ENCODE results near the gene POLR2C. TPM values are rescaled to one million over a fixed set of nuclear protein-coding genes. Genes with fewer than 3 reads are reported as not detected.

Gene POLR2C
- total RNA-seq, 1 donor from 2014 or later = 56.6 TPM

DNA sequence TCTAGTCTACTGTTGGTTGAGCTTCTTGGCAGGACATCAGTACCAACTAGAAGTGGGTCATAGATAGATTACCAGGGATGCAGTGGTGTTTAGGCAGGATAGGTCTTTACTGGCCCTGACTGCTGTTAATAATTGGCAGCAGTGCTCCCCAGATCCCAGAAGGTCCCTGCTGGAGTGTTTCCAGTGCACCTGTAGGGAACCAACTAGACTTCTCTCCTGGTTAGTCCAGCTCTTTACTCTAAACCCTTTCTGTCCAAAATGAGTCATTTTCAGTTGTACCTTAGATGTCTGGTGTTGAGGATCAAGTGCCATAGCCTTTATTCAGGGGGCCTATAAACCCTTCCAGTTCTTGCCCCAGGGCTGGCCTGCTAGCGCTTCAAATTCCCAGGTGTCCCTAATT lies 8.7 kb downstream of the POLR2C start:
- DNase-seq = no peak
- ChIA-PET CTCF (interaction anchor here (1.1 kb wide), 1 partner anchor 9 kb away, joined by 5 read pairs; the partner anchor contains the start of gene POLR2C), POLR2A (interaction anchor here (1.2 kb wide), 1 partner anchor 9 kb away, joined by 7 read pairs; the partner anchor contains the start of gene POLR2C)
- Mint-ChIP-seq H3K4me3 (no peak overlapping the region), H3K9me3 (no peaks in the 10 kb centered on the region), H3K36me3 (ENCODE audit: low read depth) (peaks cover 57% of the 10 kb centered on the region), H3K27me3 (no peaks in the 10 kb centered on the region), H3K4me1 (peaks cover 11% of the 10 kb centered on the region), H3K27ac (no peak overlapping the region)
- TF ChIP-seq, protein P1, sequence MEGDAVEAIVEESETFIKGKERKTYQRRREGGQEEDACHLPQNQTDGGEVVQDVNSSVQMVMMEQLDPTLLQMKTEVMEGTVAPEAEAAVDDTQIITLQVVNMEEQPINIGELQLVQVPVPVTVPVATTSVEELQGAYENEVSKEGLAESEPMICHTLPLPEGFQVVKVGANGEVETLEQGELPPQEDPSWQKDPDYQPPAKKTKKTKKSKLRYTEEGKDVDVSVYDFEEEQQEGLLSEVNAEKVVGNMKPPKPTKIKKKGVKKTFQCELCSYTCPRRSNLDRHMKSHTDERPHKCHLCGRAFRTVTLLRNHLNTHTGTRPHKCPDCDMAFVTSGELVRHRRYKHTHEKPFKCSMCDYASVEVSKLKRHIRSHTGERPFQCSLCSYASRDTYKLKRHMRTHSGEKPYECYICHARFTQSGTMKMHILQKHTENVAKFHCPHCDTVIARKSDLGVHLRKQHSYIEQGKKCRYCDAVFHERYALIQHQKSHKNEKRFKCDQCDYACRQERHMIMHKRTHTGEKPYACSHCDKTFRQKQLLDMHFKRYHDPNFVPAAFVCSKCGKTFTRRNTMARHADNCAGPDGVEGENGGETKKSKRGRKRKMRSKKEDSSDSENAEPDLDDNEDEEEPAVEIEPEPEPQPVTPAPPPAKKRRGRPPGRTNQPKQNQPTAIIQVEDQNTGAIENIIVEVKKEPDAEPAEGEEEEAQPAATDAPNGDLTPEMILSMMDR (IDR thresholded peaks at IDR 0.05) = no peak
- ATAC-seq (ENCODE audit: low read depth) = no peak
- intact Hi-C loops (cut with micrococcal nuclease) = no loop called here

DNA sequence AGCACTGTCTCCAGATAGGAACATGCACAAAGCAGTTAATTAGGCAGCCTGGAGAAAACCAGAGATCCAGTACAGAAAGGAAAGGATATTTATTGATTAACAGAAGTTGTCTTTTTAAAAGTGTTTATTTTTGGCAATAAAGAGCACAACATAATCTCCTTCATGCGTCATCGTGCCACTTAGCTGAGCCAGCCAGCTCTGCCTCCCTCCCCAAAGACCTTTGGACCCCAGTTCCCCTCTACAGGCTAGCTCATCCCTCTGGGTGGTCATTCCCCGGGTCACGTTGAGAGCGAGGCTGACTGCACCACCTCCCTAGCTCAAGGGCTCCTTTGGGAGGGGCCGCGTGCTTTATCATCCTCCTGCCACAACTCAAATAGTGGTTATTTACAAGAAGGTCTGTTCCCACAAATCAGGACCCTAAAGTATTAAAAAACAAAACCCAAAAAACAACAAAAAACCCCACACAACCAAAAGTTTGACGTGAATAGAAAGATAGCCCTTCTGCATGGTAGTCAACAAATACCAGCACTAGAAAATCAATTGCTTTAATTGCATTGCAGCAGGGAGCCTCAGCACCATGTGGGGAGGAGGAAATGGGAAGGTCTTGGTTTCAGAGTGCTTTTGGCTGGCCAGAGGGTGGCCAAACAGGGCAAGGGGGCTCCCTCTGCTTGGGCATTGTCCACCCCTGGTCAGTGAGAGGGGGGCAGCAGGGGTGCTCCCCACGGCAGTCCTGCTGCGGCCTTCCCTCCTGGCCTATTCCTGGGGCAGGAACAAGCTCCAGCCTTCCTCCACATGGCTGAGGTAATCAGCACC lies 9.6 kb downstream of the POLR2C start:
- TF ChIP-seq, protein P1 (IDR thresholded peaks at IDR 0.05) = no peak
- Mint-ChIP-seq H3K4me1 (peaks cover 14% of the 10 kb centered on the region), H3K27me3 (no peaks in the 10 kb centered on the region), H3K27ac (no peak overlapping the region), H3K9me3 (no peaks in the 10 kb centered on the region), H3K4me3 (no peak overlapping the region), H3K36me3 (ENCODE audit: low read depth) (peaks cover 51% of the 10 kb centered on the region)
- ATAC-seq (ENCODE audit: low read depth) = no peak
- ChIA-PET POLR2A (interaction anchor here (0.6 to 1.6 kb wide), 3 partner anchors 9 to 261 kb away, joined by 4 to 7 read pairs (median 6); partner anchors contain the start of gene POLR2C), CTCF (interaction anchor here (1.6 kb wide), 1 partner anchor 48 kb away, joined by 6 read pairs; no protein-coding TSS in a partner anchor)
- intact Hi-C loops (cut with micrococcal nuclease) = no loop called here
- DNase-seq = no peak

DNA sequence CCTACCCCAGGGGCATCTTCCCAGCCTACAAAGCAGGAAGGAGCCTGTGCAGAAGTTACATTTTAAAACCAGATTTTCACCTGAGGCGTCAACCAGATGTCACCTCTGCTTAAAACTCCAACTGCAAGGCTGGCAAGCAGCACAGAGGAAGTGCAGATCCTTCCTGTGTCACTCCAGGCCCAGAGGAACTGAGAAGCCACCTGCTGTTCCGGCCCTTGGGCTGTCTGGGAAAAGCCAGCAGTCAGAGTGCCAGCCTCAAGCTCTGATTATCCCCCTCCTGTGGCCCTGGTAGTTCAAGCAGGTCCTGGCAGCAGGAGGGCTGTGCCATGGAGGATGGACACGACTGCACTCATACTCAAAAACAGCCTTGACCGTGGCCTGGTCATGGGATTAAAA lies 10.2 kb downstream of the POLR2C start:
- H3K4me3 Mint-ChIP-seq = no peak overlapping the region
- DNase-seq (no peak), ATAC-seq (ENCODE audit: low read depth) (no peak)
- no peaks in the 10 kb centered on the region for H3K9me3 Mint-ChIP-seq
- POLR2A ChIA-PET = interaction anchor here (0.6 to 1.6 kb wide), 2 partner anchors 10 to 261 kb away, joined by 4 to 6 read pairs; partner anchors contain the start of gene POLR2C
- TF ChIP-seq, protein P1 (IDR thresholded peaks at IDR 0.05) = no peak
- intact Hi-C loops (cut with micrococcal nuclease) = no loop called here
- no peaks in the 10 kb centered on the region for H3K27me3 Mint-ChIP-seq
- peaks cover 16% of the 10 kb centered on the region for H3K4me1 Mint-ChIP-seq
- no peak overlapping the region for H3K27ac Mint-ChIP-seq
- CTCF ChIA-PET = interaction anchor here (1.6 kb wide), 1 partner anchor 47 kb away, joined by 6 read pairs; no protein-coding TSS in a partner anchor
- peaks cover 45% of the 10 kb centered on the region for H3K36me3 Mint-ChIP-seq (ENCODE audit: low read depth)

DNA sequence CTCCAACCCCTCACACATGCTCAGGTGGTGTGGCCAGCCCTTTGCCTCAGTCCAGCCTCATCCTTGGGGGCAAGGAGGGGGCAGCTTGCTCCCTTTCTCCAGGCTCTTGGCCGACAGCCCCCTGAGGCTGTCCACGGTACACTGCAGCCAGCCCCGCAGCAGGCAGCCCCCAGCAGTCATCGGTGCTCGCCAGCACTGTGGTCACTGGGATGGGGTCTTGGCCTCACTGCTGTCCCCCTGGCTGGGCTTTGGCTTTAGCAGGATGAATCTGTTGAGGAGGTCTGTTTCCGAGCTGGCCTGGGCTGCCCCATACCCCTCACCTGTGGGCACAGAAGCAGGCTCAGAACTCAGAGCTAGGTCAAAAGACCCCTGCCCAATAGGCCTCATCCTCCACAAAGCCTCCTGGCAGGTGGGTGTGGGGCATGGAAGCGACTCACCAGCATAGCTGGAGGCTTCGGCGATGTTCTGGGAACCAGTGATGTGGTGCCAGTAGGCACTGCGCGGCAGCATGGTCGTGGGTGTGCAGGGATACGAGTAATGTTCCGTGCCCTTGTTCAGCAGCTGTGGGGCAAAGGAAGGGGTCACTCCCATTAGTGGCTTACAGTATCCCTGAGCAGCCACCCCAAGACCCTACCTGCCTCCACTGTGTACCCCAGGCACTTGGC lies 10.8 kb downstream of the POLR2C start:
- no peak for ATAC-seq (ENCODE audit: low read depth)
- no peaks in the 10 kb centered on the region for H3K9me3 Mint-ChIP-seq
- H3K4me1 Mint-ChIP-seq = peaks cover 22% of the 10 kb centered on the region
- no peak overlapping the region for H3K4me3 Mint-ChIP-seq
- TF ChIP-seq, protein P1 (IDR thresholded peaks at IDR 0.05) = no peak
- POLR2A ChIA-PET = interaction anchor here (0.6 to 1.6 kb wide), 2 partner anchors 9 to 10 kb away, joined by 4 read pairs; partner anchors contain the start of gene POLR2C
- H3K27me3 Mint-ChIP-seq = no peaks in the 10 kb centered on the region
- peaks cover 38% of the 10 kb centered on the region for H3K36me3 Mint-ChIP-seq (ENCODE audit: low read depth)
- intact Hi-C loops (cut with micrococcal nuclease) = no loop called here
- no peak overlapping the region for H3K27ac Mint-ChIP-seq
- no peak for DNase-seq
- CTCF ChIA-PET = interaction anchor here (1.6 kb wide), 1 partner anchor 47 kb away, joined by 6 read pairs; no protein-coding TSS in a partner anchor
